GM21717 (cell line): ENCODE data around the gene SRPK2.
A peak's percentile ranks its signal among the peaks of the same experiment; 100 is the strongest.

Experiments used
- ATAC-seq: cut with Tn5 transposase; IDR thresholded peaks from one replicate; pipeline ENCODE4 v1.9.1; 2021; ENCODE audit warnings: mild to moderate bottlenecking, moderate library complexity; ENCODE audit not compliant: unreplicated experiment

SRPK2 gene

DNA sequence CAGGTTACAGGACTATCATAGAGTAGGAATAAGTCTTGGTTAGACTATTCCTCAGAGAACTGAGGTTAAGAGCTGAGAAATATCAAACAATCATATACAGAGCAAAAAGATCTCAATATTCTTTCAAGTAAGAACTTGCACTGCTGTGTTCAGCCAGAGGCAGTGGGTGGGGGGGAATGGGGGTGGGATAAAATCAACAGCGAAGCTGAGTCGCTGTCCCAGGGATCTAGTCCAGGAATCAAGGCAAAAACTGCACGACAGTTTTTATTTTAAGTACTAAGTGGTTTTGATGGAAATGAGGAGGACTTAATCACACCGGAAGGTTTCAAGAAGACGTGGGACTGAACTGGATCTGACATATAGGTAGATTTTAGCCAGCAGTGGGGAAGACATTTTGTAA is 159.1 kb downstream of the SRPK2 start:
- no peak for ATAC-seq

GRCh38 chr7:105228555-105228954 is 160.2 kb downstream of the SRPK2 start:
- ATAC-seq = no peak

DNA sequence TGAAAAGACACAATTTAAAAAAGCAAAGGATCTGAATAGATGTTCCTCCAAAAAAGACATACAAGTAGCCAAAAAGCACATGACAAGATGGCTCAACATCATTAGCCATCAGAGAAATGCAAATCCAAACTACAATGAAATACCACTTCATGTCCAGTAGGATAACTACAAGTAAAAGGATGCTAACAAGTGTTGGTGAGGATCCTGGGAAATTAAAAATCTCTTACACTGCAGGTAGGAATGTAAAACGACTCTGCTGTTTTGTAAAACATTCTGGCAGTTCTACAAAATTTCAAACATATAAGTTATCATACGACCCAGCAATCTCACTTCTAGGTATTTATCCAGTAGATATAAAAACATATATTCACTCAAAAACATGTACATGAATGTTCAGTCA is 161.3 kb downstream of the SRPK2 start:
- no peak for ATAC-seq

DNA sequence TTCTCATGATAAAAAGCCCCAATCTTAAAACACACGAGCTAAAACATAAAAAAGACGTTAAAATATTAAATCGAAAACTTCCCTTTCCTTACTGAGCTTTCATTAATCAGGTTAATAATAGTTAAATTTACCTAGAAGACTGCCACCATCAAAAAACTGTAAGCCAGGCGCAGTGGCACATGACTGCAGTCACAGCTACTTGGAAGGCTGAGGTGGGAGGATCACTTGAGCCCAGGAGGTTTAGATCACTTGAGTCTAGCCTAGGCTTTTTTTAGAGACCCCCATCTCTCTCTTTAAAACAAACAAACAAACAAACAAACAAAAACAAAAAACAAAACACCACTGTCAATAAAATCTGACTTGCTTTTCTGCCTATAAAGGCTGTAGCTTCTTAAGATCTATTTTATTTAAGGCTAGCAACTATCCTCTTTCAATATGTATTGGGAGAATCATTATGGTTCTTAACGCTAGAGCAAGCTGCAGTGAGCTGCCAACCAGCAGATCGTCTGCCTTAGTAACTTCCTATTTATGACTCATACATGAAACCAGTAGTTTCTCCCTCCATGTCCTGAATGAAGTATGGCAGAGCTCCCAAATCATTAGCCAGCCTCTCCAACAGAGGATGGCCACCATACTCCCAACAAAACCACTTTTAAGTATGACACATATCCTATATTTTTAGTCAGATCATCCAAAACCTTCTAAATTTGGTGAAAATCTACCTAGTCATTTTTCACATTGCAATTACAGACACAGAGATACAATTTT is 163.7 kb downstream of the SRPK2 start:
- ATAC-seq = peak; percentile 89

DNA sequence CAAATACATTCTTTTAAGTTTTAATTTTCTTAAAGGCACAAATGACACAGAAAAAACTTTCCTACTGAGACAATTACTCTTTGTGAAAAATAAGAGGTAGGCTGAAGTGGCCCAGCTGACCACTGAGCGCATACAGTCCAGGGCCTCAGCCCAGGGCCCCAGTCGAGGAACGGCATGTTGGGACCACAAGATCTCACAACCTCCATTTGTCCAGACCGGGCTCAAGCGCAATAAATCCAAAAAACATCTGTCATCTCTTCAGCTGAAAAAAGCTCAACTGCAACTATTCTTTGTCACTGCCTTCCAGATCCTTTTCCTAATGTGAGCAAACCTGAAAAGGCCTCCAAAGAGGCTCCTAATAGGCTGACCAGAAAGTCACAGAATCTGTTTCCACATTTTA is 165.8 kb downstream of the SRPK2 start:
- ATAC-seq = no peak

DNA sequence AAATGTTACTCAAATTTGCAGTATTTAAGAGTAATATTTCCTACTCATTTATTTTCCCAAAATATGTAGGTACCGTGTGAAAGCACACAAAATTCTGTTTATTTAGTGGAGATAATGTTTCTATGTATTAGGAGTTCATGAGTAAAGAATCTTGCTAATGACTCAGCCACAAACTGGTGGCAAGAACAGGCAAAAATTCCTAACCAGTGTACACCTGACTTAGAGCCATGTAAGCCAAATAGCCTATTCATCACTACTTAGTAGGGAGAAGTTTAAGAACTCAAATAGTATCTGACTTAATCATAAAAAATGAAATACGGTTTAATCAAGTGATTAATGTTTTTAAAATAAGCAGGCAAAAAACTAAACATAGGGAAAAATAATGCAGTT is 169.0 kb downstream of the SRPK2 start:
- ATAC-seq = no peak

- no peak for ATAC-seq
Measured at GRCh38 chr7:105218939-105219770, 169.6 kb downstream of the SRPK2 start.

DNA sequence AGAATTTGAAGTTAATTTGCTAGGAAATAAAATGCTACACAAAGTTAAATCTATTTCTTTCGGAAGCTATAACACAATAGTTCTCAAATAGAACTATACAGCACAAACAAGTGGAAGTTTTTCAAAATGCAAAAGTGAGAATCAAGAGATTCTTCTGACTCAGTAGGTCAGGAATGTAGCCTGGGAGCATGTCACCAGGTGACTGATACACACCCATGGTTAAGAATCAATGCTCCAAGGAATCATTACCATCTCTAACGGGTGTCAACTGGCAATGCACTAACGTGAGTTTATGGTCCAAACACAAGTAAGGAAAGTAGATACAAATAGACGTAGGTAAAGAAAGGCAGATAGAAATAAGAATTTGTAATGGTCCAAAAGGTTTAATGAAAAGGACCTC is 170.5 kb downstream of the SRPK2 start:
- ATAC-seq = no peak

GRCh38 chr7:105216786-105217185 is 171.9 kb downstream of the SRPK2 start:
- ATAC-seq = no peak

DNA sequence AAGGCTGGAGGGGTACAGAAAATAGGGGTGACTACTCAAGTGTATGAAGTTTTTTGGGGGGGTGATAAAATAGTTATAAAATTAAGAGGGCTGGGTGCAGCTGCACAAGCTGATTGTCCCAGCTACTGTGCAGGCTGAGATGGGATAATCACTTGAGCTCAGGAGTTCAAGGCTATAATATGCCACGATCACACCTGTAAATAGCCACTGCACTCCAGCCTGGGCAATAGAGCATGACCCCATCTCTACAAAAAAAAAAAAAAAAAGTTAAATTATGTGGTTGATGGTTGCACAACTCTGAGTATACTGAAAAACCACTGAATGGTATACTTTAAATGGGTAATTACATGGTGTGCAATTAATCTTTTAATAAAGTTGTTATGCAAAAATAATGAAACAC is 172.9 kb downstream of the SRPK2 start:
- no peak for ATAC-seq

DNA sequence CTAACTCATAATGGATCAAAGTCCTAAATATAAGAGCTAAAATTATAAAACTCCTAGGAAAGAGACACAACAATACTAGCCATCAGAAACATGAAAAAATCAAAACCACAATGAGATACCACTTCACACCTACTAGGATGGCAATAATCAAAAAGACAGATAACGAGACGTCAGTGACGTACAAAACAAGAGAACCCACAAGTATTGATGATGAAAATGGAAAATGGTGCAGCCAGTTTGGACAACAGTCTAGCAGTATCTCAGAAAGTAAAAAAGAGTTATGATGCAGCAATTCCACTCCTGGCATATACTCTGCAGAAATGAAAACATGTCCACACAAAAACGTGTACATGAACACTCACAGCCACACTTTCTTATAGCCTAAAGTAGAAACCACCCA is 173.5 kb downstream of the SRPK2 start:
- ATAC-seq = no peak

DNA sequence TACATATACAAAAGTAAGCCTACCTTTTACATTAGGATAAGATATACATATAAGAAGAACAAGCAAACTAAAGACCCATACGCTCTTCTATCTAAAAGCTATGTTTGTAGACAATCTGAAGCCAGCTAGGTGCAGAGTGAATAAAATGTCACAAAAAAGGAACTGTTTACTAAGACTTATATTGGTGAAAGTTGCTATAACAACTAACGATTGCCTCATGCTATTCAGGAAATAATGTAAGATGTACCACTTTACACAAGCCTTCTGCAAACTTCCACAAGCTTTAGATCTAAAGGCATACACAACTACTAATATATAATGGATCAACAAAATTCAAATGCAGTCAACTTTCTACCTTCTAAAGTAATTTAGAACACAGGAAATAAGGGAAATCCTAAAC is 175.1 kb downstream of the SRPK2 start:
- ATAC-seq = no peak

GRCh38 chr7:105212212-105212611 is 176.5 kb downstream of the SRPK2 start:
- ATAC-seq = no peak

DNA sequence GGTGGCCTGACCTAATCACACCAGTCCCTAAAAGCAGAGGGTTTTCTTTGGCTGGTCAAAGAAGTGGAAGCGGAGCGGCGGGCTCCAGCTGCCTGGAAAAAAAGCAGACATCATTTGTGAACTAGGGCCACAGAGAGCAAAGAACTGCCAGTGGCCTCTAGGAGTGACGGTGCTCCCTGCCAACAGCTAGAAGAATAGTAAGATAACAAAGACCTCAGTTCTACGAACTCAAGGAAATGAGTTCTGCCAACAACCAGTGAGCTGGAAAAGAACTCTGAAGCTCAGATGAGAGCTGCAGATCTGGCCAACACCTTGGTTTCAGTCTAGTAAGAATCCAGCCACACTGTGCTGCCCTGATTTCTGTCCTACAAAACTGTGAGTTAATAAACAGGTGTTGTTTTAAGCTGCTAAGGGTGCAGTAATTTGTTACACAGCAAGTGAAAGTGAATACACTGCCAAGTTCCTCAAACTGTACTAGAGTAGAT is 178.0 kb downstream of the SRPK2 start:
- peak; percentile 82 for ATAC-seq

DNA sequence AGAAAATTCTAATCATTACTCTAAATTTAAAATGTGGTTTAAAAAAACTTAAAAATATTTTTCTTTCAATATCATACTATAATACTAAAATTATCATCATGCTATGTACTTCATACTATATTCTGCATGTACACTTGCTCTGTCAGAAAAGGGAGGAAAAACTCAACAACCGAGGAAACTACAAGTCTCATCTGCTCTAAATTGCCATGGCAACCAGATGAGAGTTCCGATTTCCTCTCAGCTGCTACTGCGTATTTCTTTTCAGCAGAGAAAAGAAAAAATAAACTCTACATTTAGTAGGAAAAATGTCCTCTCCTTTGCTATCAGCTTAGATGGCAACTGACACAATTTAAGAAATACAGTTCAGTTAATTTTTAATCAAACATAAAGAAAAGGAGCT is 178.9 kb downstream of the SRPK2 start:
- ATAC-seq = no peak

DNA sequence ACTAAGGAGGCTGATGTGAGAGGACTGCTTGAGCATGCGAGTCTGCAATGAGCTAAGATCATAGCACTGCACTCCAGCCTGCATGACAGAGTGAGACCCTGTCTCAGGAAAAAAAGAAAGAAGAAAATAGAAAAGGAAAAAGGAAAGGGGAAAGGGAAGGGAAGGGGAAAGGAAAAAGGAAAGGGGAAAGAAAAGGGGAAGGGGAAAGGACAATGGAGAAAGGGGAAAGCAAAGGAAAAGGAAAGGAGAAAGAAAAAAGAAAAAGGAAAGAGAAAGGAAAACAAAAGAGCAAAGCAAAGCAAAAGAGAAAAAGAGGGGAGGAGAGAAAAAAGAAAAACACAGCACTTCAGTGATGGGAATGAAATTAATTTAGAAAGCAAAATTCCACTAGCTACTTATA is 179.3 kb downstream of the SRPK2 start:
- no peak for ATAC-seq

DNA sequence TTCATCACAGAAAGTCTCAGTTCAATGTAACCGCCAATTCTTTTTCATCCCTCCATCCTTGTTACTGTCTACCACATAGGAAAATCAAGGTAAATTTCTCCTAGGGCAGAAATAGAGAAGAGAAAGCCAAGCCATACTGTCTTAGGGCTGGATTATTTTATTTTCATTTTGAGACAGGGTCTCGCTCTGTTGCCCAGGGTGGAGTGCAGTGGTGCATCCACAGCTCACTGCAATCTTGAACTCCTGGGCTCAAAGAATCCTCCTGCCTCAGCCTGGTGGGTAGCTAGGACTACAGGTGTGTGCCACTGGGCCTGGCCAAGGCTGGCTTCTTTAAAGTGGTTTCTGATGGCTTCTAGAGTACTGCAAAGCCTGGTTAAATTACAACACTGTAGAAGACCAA is 181.7 kb downstream of the SRPK2 start:
- ATAC-seq = no peak

- no peak for ATAC-seq
Measured at GRCh38 chr7:105205592-105206237, 183.0 kb downstream of the SRPK2 start.

GRCh38 chr7:105204953-105205352 is 183.8 kb downstream of the SRPK2 start:
- ATAC-seq = no peak

- no peak for ATAC-seq
Measured at GRCh38 chr7:105204520-105204919, 184.2 kb downstream of the SRPK2 start.

GRCh38 chr7:105202616-105203015 is 186.1 kb downstream of the SRPK2 start:
- no peak for ATAC-seq

- ATAC-seq = no peak
Measured at GRCh38 chr7:105199386-105199785, 189.3 kb downstream of the SRPK2 start.
